ENCODE results near the gene PDE10A. TPM values are rescaled to one million over a fixed set of nuclear protein-coding genes. Genes with fewer than 3 reads are reported as not detected.

Gene PDE10A
- total and polyA plus RNA-seq, 2 of the 8 experiments (the other 6 are each of a cell fraction or from before 2014, with no cell fraction given) = 1.1 to 2.4 TPM

DNA sequence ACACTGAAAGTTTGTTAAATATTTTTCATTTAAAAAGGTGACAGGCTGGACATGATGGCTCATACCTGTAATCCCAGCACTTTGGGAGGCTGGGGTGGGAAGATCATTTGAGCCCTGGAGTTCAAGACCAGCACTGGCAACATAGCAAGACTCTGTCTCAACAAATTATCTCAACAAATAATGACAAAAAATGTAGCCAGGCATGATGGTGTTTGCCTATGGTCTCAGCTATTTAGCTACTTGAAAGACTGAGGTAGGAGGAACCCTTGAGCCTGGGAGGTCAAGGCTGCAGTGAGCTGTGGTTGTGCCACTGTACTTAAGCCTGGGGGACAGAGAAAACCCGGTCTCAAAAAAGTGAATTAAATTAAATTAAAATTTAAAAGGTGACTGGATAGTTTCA lies 297.7 kb downstream of the PDE10A start:
- no peak overlapping the region for H3K4me2 ChIP-seq (ENCODE audit: insufficient read depth in 1 of 2, low read depth in 2 of 2, low read length in 2 of 2)
- no peaks in the 10 kb centered on the region; a peak in 1 of 4 replicates for H3K9me3 ChIP-seq (ENCODE audit: insufficient read depth in 2 of 2, low read depth in 1 of 2, low read length in 1 of 2)
- FAIRE-seq = no peak
- no peak for DNase-seq (ENCODE audit: low read depth in 1 of 2, low spot score in 2 of 2)
- no peak overlapping the region for H3K18ac ChIP-seq (ENCODE audit: extremely low read depth, low read length)
- no peak overlapping the region for H2BK12ac ChIP-seq (ENCODE audit: low read depth, low read length)
- no peak overlapping the region for H2BK20ac ChIP-seq (ENCODE audit: low read length)
- no peak overlapping the region for H3K9ac ChIP-seq (replicated peaks in 1 of 4; ENCODE audit: extremely low read depth in 1 of 4, low read depth in 3 of 4, low read length in 3 of 4)
- 94% methylated on average over 1 of the region's 1 CpG; no CpG with 5 or more reads in 1 of the 2 experiments for WGBS, 2 experiments (ENCODE audit: extremely low coverage in 1 of 2, insufficient coverage in 1 of 2, insufficient read length in 1 of 2, insufficient replicate concordance in 2 of 2, low coverage in 1 of 2, low lambda C conversion rate in 2 of 2, missing lambda C conversion rate in 1 of 2)
- TF ChIP-seq PHF8 (conservative IDR thresholded peaks at IDR 0.05; ENCODE audit: low read depth, low read length) = no peak
- no peaks in the 10 kb centered on the region for H3K79me2 ChIP-seq (ENCODE audit: control insufficient read depth in 1 of 2, insufficient read depth in 2 of 2, low read length in 2 of 2)
- no peaks in the 10 kb centered on the region for H3K36me3 ChIP-seq (ENCODE audit: control insufficient read depth in 2 of 4, insufficient read depth in 4 of 4, low read length in 3 of 4)
- CTCF ChIA-PET (ENCODE audit: partially characterized antibody) = no interaction called here
- no peak overlapping the region for H3K14ac ChIP-seq (ENCODE audit: insufficient read length)
- H4K8ac ChIP-seq (ENCODE audit: extremely low read depth, insufficient read depth, low read length) = no peak overlapping the region
- no peaks in the 10 kb centered on the region for H3K79me1 ChIP-seq (ENCODE audit: low read depth, low read length)
- no peaks in the 10 kb centered on the region for H3K4me1 ChIP-seq (replicated peaks in 1 of 4; ENCODE audit: control insufficient read depth in 3 of 4, insufficient read depth in 4 of 4, low read length in 3 of 4)
- no peak overlapping the region for H3K23ac ChIP-seq (ENCODE audit: insufficient read length)
- no peak overlapping the region for H3K27ac ChIP-seq (ENCODE audit: low read depth, low read length)
- no peaks in the 10 kb centered on the region for H4K20me1 ChIP-seq (replicated peaks in 1 of 2; ENCODE audit: control insufficient read depth in 1 of 2, insufficient read depth in 2 of 2, low read length in 2 of 2)
- H3K27me3 ChIP-seq (replicated peaks in 1 of 4; ENCODE audit: control insufficient read depth in 3 of 4, extremely low read depth in 1 of 4, insufficient read depth in 3 of 4, low read length in 3 of 4) = no peaks in the 10 kb centered on the region
- no peak overlapping the region for H2BK5ac ChIP-seq (ENCODE audit: low read depth, low read length)
- H2BK120ac ChIP-seq (replicated peaks; ENCODE audit: low read depth, low read length) = no peak overlapping the region
- H3K23me2 ChIP-seq (ENCODE audit: low read depth, low read length) = no peaks in the 10 kb centered on the region
- H3K56ac ChIP-seq (replicated peaks; ENCODE audit: insufficient read length, low read depth, low read length) = no peak overlapping the region
- H4K91ac ChIP-seq (replicated peaks; ENCODE audit: insufficient read length, low read length) = no peak overlapping the region
- no peak overlapping the region for H3K4me3 ChIP-seq (ENCODE audit: extremely low read depth in 1 of 4, insufficient read depth in 2 of 4, low read depth in 3 of 4, low read length in 4 of 4)
- no peak overlapping the region for H4K5ac ChIP-seq (ENCODE audit: insufficient read length, low read depth, low read length)
- H2BK15ac ChIP-seq (ENCODE audit: low read length) = no peak overlapping the region
- no peak overlapping the region for H2AFZ ChIP-seq (ENCODE audit: low read length)
- H3K4ac ChIP-seq (replicated peaks; ENCODE audit: insufficient read length, low read depth, low read length) = no peak overlapping the region
- H2AK5ac ChIP-seq (ENCODE audit: low read depth, low read length) = no peak overlapping the region
- POLR2A ChIA-PET (ENCODE audit: partially characterized antibody) = no interaction called here
